ENCODE results near the gene ARL17B. TPM values are rescaled to one million over a fixed set of nuclear protein-coding genes. Genes with fewer than 3 reads are reported as not detected.
"Not testable (repeated sequence)": the region's sequence is repeated elsewhere in the genome, so short reads cannot be mapped to it uniquely, and the experiment has no call there.

ARL17B gene
- total and polyA plus RNA-seq, 2 of the 8 experiments (the other 6 are each of a cell fraction or from before 2014, with no cell fraction given) = 5.4 to 21.6 TPM

- H3K23me2 ChIP-seq (ENCODE audit: low read depth, low read length); H3K4me2 ChIP-seq (ENCODE audit: insufficient read depth in 1 of 2, low read depth in 2 of 2, low read length in 2 of 2); H3K4me3 ChIP-seq (ENCODE audit: extremely low read depth in 1 of 4, insufficient read depth in 2 of 4, low read depth in 3 of 4, low read length in 4 of 4); H3K14ac ChIP-seq (ENCODE audit: insufficient read length); H3K4me1 ChIP-seq (replicated peaks in 1 of 4; ENCODE audit: control insufficient read depth in 3 of 4, insufficient read depth in 4 of 4, low read length in 3 of 4); H2BK20ac ChIP-seq (ENCODE audit: low read length); H3K27me3 ChIP-seq (replicated peaks in 1 of 4; ENCODE audit: control insufficient read depth in 3 of 4, extremely low read depth in 1 of 4, insufficient read depth in 3 of 4, low read length in 3 of 4); H3K23ac ChIP-seq (ENCODE audit: insufficient read length); H4K91ac ChIP-seq (replicated peaks; ENCODE audit: insufficient read length, low read length); H4K20me1 ChIP-seq (replicated peaks in 1 of 2; ENCODE audit: control insufficient read depth in 1 of 2, insufficient read depth in 2 of 2, low read length in 2 of 2); H3K56ac ChIP-seq (replicated peaks; ENCODE audit: insufficient read length, low read depth, low read length); H2AK5ac ChIP-seq (ENCODE audit: low read depth, low read length); H3K36me3 ChIP-seq (ENCODE audit: control insufficient read depth in 2 of 4, insufficient read depth in 4 of 4, low read length in 3 of 4); CTCF ChIA-PET (ENCODE audit: partially characterized antibody); H3K27ac ChIP-seq (ENCODE audit: low read depth, low read length); H3K9ac ChIP-seq (replicated peaks in 1 of 4; ENCODE audit: extremely low read depth in 1 of 4, low read depth in 3 of 4, low read length in 3 of 4); H3K79me2 ChIP-seq (ENCODE audit: control insufficient read depth in 1 of 2, insufficient read depth in 2 of 2, low read length in 2 of 2); H4K5ac ChIP-seq (ENCODE audit: insufficient read length, low read depth, low read length); H2BK15ac ChIP-seq (ENCODE audit: low read length); H2AFZ ChIP-seq (ENCODE audit: low read length); H4K8ac ChIP-seq (ENCODE audit: extremely low read depth, insufficient read depth, low read length); POLR2A ChIA-PET (ENCODE audit: partially characterized antibody); H2BK12ac ChIP-seq (ENCODE audit: low read depth, low read length); H2BK5ac ChIP-seq (ENCODE audit: low read depth, low read length); H3K9me3 ChIP-seq (ENCODE audit: insufficient read depth in 2 of 2, low read depth in 1 of 2, low read length in 1 of 2); FAIRE-seq; H3K4ac ChIP-seq (replicated peaks; ENCODE audit: insufficient read length, low read depth, low read length); H2BK120ac ChIP-seq (replicated peaks; ENCODE audit: low read depth, low read length); H3K18ac ChIP-seq (ENCODE audit: extremely low read depth, low read length); H3K79me1 ChIP-seq (ENCODE audit: low read depth, low read length); DNase-seq (ENCODE audit: low read depth in 1 of 2, low spot score in 2 of 2): not testable (repeated sequence)
- WGBS, 2 experiments (ENCODE audit: extremely low coverage in 1 of 2, insufficient coverage in 1 of 2, insufficient read length in 1 of 2, insufficient replicate concordance in 2 of 2, low coverage in 1 of 2, low lambda C conversion rate in 2 of 2, missing lambda C conversion rate in 1 of 2) = no CpG with 5 or more reads among the region's 1 CpG
These were observed 12.5 kb downstream of the ARL17B start for GRCh38 chr17:46349060-46349459.

GRCh38 chr17:46348345-46348744 is 13.2 kb downstream of the ARL17B start:
- H2BK5ac ChIP-seq (ENCODE audit: low read depth, low read length); H3K79me2 ChIP-seq (ENCODE audit: control insufficient read depth in 1 of 2, insufficient read depth in 2 of 2, low read length in 2 of 2); FAIRE-seq; H3K4me2 ChIP-seq (ENCODE audit: insufficient read depth in 1 of 2, low read depth in 2 of 2, low read length in 2 of 2); H3K27ac ChIP-seq (ENCODE audit: low read depth, low read length); POLR2A ChIA-PET (ENCODE audit: partially characterized antibody); H3K14ac ChIP-seq (ENCODE audit: insufficient read length); H3K23ac ChIP-seq (ENCODE audit: insufficient read length); H4K5ac ChIP-seq (ENCODE audit: insufficient read length, low read depth, low read length); H2BK120ac ChIP-seq (replicated peaks; ENCODE audit: low read depth, low read length); DNase-seq (ENCODE audit: low read depth in 1 of 2, low spot score in 2 of 2); H4K91ac ChIP-seq (replicated peaks; ENCODE audit: insufficient read length, low read length); H3K79me1 ChIP-seq (ENCODE audit: low read depth, low read length); H3K27me3 ChIP-seq (replicated peaks in 1 of 4; ENCODE audit: control insufficient read depth in 3 of 4, extremely low read depth in 1 of 4, insufficient read depth in 3 of 4, low read length in 3 of 4); H2BK15ac ChIP-seq (ENCODE audit: low read length); H3K4me3 ChIP-seq (ENCODE audit: extremely low read depth in 1 of 4, insufficient read depth in 2 of 4, low read depth in 3 of 4, low read length in 4 of 4); CTCF ChIA-PET (ENCODE audit: partially characterized antibody); H2AK5ac ChIP-seq (ENCODE audit: low read depth, low read length); H3K18ac ChIP-seq (ENCODE audit: extremely low read depth, low read length); H3K36me3 ChIP-seq (ENCODE audit: control insufficient read depth in 2 of 4, insufficient read depth in 4 of 4, low read length in 3 of 4); H3K9ac ChIP-seq (replicated peaks in 1 of 4; ENCODE audit: extremely low read depth in 1 of 4, low read depth in 3 of 4, low read length in 3 of 4); H3K4ac ChIP-seq (replicated peaks; ENCODE audit: insufficient read length, low read depth, low read length); H2BK12ac ChIP-seq (ENCODE audit: low read depth, low read length); H2BK20ac ChIP-seq (ENCODE audit: low read length); H2AFZ ChIP-seq (ENCODE audit: low read length); H3K23me2 ChIP-seq (ENCODE audit: low read depth, low read length); H4K20me1 ChIP-seq (replicated peaks in 1 of 2; ENCODE audit: control insufficient read depth in 1 of 2, insufficient read depth in 2 of 2, low read length in 2 of 2); H3K56ac ChIP-seq (replicated peaks; ENCODE audit: insufficient read length, low read depth, low read length); H3K9me3 ChIP-seq (ENCODE audit: insufficient read depth in 2 of 2, low read depth in 1 of 2, low read length in 1 of 2); H4K8ac ChIP-seq (ENCODE audit: extremely low read depth, insufficient read depth, low read length); H3K4me1 ChIP-seq (replicated peaks in 1 of 4; ENCODE audit: control insufficient read depth in 3 of 4, insufficient read depth in 4 of 4, low read length in 3 of 4): not testable (repeated sequence)
- no CpG with 5 or more reads among the region's 2 CpGs for WGBS, 2 experiments (ENCODE audit: extremely low coverage in 1 of 2, insufficient coverage in 1 of 2, insufficient read length in 1 of 2, insufficient replicate concordance in 2 of 2, low coverage in 1 of 2, low lambda C conversion rate in 2 of 2, missing lambda C conversion rate in 1 of 2)
